Endodermal cell (in vitro differentiated cells): ENCODE results near the gene KCND3. TPM values are rescaled to one million over a fixed set of nuclear protein-coding genes. Genes with fewer than 3 reads are reported as not detected.

Source experiments
- DNase-seq: peaks from one replicate; pipeline ENCODE4 v3.0.0-alpha.2; 2017
- H3K27ac ChIP-seq: 2 replicates; pipeline ENCODE4 v1.5.1; 2013; ENCODE audit warnings: mild to moderate bottlenecking, low read depth, low read length, moderate library complexity
- H3K27me3 ChIP-seq: 2 replicates; pipeline ENCODE4 v1.6.1; 2013; ENCODE audit warnings: mild to moderate bottlenecking, low read length, moderate library complexity; ENCODE audit not compliant: insufficient read depth, control insufficient read depth, poor library complexity, severe bottlenecking
- H3K36me3 ChIP-seq: 2 replicates; pipeline ENCODE4 v1.7.0; 2013; ENCODE audit warnings: mild to moderate bottlenecking, low read length, moderate library complexity; ENCODE audit not compliant: control insufficient read depth, insufficient read depth
- H3K4me1 ChIP-seq: one replicate; pipeline ENCODE4 v1.7.0; 2013; ENCODE audit warnings: low read length; ENCODE audit not compliant: control insufficient read depth, insufficient read depth
- H3K4me3 ChIP-seq: 2 replicates; pipeline ENCODE4 v1.5.1; 2013; ENCODE audit warnings: mild to moderate bottlenecking, low read length, moderate library complexity
- H3K9ac ChIP-seq: 2 replicates; pipeline ENCODE4 v1.6.1; 2013; ENCODE audit warnings: mild to moderate bottlenecking, low read length, moderate library complexity; ENCODE audit not compliant: poor library complexity, severe bottlenecking; ENCODE audit errors: extremely low read depth
- H3K9me3 ChIP-seq: 2 replicates; pipeline ENCODE4 v1.6.1; 2013; ENCODE audit warnings: mild to moderate bottlenecking, low read length, moderate library complexity; ENCODE audit not compliant: control insufficient read depth
- H3K27ac Mint-ChIP-seq: 2 replicates; pipeline ENCODE4 v1.8.0; 2020; ENCODE audit warnings: mixed read lengths
- H3K27me3 Mint-ChIP-seq: 2 replicates; pipeline ENCODE4 v1.8.0; 2021; ENCODE audit warnings: mild to moderate bottlenecking, mixed read lengths; ENCODE audit not compliant: insufficient read depth
- H3K36me3 Mint-ChIP-seq: 2 replicates; pipeline ENCODE4 v1.8.0; 2020; ENCODE audit warnings: low read depth, mixed read lengths
- H3K4me1 Mint-ChIP-seq: 2 replicates; pipeline ENCODE4 v1.8.0; 2020; ENCODE audit warnings: mixed read lengths
- H3K4me3 Mint-ChIP-seq: 2 replicates; pipeline ENCODE4 v1.8.0; 2020; ENCODE audit warnings: mild to moderate bottlenecking, moderate library complexity, mixed read lengths
- H3K9me3 Mint-ChIP-seq: 2 replicates; pipeline ENCODE4 v1.8.0; 2020; ENCODE audit warnings: mild to moderate bottlenecking, mixed read lengths
- CTCF ChIP-seq: fragments of 200-600 bp; sonication (generic); conservative IDR thresholded peaks from 2 replicates; pipeline ENCODE4 v1.5.0; 2021; ENCODE audit warnings: antibody characterized with exemption, mild to moderate bottlenecking
- WGBS, 2 experiments: methylation state at CpG; one replicate each; pipeline versions ENCODE4 v1.1.5 to v1.1.7; 2013; ENCODE audit warnings: missing lambda C conversion rate in 2 of 2, mixed read lengths in 1 of 2; ENCODE audit not compliant: insufficient coverage in 1 of 2, insufficient read length in 1 of 2; 5-methylcytosine and 5-hydroxymethylcytosine counted together
- total RNA-seq, 2 donors: library from RNA; stranded (reverse); fragmentation: NEBNext Ultra II Directional in 1 of 2; extraction: Animal tissue kit (Norgen Biotek cat#: 25700) in 1 of 2; gene quantifications; 2 replicates in 1 of 2; 3 replicates in 1 of 2; pipeline ENCODE4 v1.2.1, GENCODE V29; 2021

KCND3 gene
- total RNA-seq, 2 donors from 2014 or later, result 0.13 TPM; not detected in 1

- no peak overlapping the region for H3K27ac Mint-ChIP-seq
- no peak overlapping the region for H3K4me3 Mint-ChIP-seq
- Histone ChIP-seq H3K36me3 (no peaks in the 10 kb centered on the region), H3K27me3 (no peaks in the 10 kb centered on the region), H3K9ac (no peak overlapping the region), H3K4me3 (no peak overlapping the region), H3K4me1 (peaks cover 5% of the 10 kb centered on the region), H3K27ac (no peak overlapping the region), H3K9me3 (no peaks in the 10 kb centered on the region)
- H3K9me3 Mint-ChIP-seq, result no peaks in the 10 kb centered on the region
- H3K36me3 Mint-ChIP-seq, result no peaks in the 10 kb centered on the region
- DNase-seq, result no peak
- 80 to 94% methylated on average over 1 of the region's 1 CpG for WGBS, 2 experiments
- no peak for TF ChIP-seq CTCF
- peaks cover 13% of the 10 kb centered on the region for H3K4me1 Mint-ChIP-seq
- no peaks in the 10 kb centered on the region for H3K27me3 Mint-ChIP-seq
Observed at GRCh38 chr1:111723871-111724270, 265.6 kb downstream of the KCND3 start.

- Mint-ChIP-seq H3K27me3 (no peaks in the 10 kb centered on the region), H3K9me3 (no peaks in the 10 kb centered on the region), H3K4me3 (no peak overlapping the region), H3K4me1 (peaks cover 13% of the 10 kb centered on the region), H3K27ac (no peak overlapping the region), H3K36me3 (no peaks in the 10 kb centered on the region)
- 85 to 90% methylated on average over 5 to 7 of the region's 7 CpGs for WGBS, 2 experiments
- DNase-seq, result peak; percentile 38
- no peak for TF ChIP-seq CTCF
- H3K36me3 ChIP-seq, result no peaks in the 10 kb centered on the region
- no peak overlapping the region for H3K27ac ChIP-seq
- no peak overlapping the region for H3K4me3 ChIP-seq
- no peaks in the 10 kb centered on the region for H3K27me3 ChIP-seq
- H3K9ac ChIP-seq, result no peak overlapping the region
- H3K9me3 ChIP-seq, result no peaks in the 10 kb centered on the region
- H3K4me1 ChIP-seq, result peaks cover 5% of the 10 kb centered on the region
Observed at GRCh38 chr1:111723091-111723806, 266.2 kb downstream of the KCND3 start.

GRCh38 chr1:111720977-111721786 is 268.3 kb downstream of the KCND3 start:
- no peak for TF ChIP-seq CTCF
- peak; percentile 37 for DNase-seq
- peak overlapping the region; percentile 31 for H3K27ac Mint-ChIP-seq
- H3K9me3 ChIP-seq, result no peaks in the 10 kb centered on the region
- H3K27me3 ChIP-seq, result no peaks in the 10 kb centered on the region
- peaks cover 21% of the 10 kb centered on the region for H3K4me1 Mint-ChIP-seq
- no peak overlapping the region for H3K4me3 ChIP-seq
- no peaks in the 10 kb centered on the region for H3K9me3 Mint-ChIP-seq
- WGBS, 2 experiments, result 81 to 89% methylated on average over 6 to 10 of the region's 10 CpGs
- H3K27me3 Mint-ChIP-seq, result no peaks in the 10 kb centered on the region
- peaks cover 3% of the 10 kb centered on the region for H3K36me3 Mint-ChIP-seq
- H3K36me3 ChIP-seq, result no peaks in the 10 kb centered on the region
- H3K27ac ChIP-seq, result no peak overlapping the region
- no peak overlapping the region for H3K9ac ChIP-seq
- peaks cover 5% of the 10 kb centered on the region for H3K4me1 ChIP-seq
- H3K4me3 Mint-ChIP-seq, result no peak overlapping the region

Other genes starting within 250 kb of the KCND3 start
- 10 to 100 TPM; 19.4 to 19.8 TPM for gene DDX20, start 233.8 kb downstream of the KCND3 start, total RNA-seq